ENCODE data around the gene MRPS9. TPM values are rescaled to one million over a fixed set of nuclear protein-coding genes. Genes with fewer than 3 reads are reported as not detected.

MRPS9 gene
- total and polyA plus RNA-seq, 2 donors (not counting 3 experiments of a cell fraction or from before 2014, with no cell fraction given), result 14.5 to 23.9 TPM

- DNase-seq (ENCODE audit: low read depth, low spot score), result no peak
- H3K4me2 ChIP-seq (ENCODE audit: insufficient read depth, low read length), result no peak overlapping the region
- dilution Hi-C loops (cut with MboI; ENCODE audit: extremely low pct_ligation_motif_present, low sequenced_read_pairs), result no loop called here
- H3K4me1 ChIP-seq (ENCODE audit: control insufficient read depth, extremely low read depth, insufficient read depth, low read length), result no peaks in the 10 kb centered on the region
- ChIA-PET CTCF (interaction anchor here (3.9 kb wide), 1 partner anchor 14 kb away, joined by 15 read pairs; no protein-coding TSS in a partner anchor), POLR2A (no interaction called here)
- intact Hi-C loops (cut with micrococcal nuclease), result no loop called here
- H3K9ac ChIP-seq (replicated peaks; ENCODE audit: extremely low read depth, insufficient read depth, low read length), result no peak overlapping the region
- H3K36me3 ChIP-seq (ENCODE audit: control insufficient read depth in 2 of 2, extremely low read depth in 1 of 2, insufficient read depth in 2 of 2, low read length in 2 of 2), result peaks cover 2 to 5% of the 10 kb centered on the region in 2 experiments
- H3K79me2 ChIP-seq (ENCODE audit: control insufficient read depth, insufficient read depth, low read length), result no peaks in the 10 kb centered on the region
- no peak for TF ChIP-seq POLR2A (IDR thresholded peaks at IDR 0.05; ENCODE audit: low read depth, low read length)
- TF ChIP-seq CTCF (IDR thresholded peaks at IDR 0.05; ENCODE audit: extremely low read depth in 1 of 2, insufficient read depth in 1 of 2, low read depth in 1 of 2, low read length in 2 of 2), result no peak
- no peak for TF ChIP-seq GATA2 (IDR thresholded peaks at IDR 0.05; ENCODE audit: insufficient read depth, insufficient read length, low read depth, low read length)
- TF ChIP-seq MYC (IDR thresholded peaks at IDR 0.05; ENCODE audit: low read depth, low read length), result no peak
- TF ChIP-seq POLR2AphosphoS5 (IDR thresholded peaks at IDR 0.05; ENCODE audit: insufficient read depth, low read depth, low read length), result no peak
- no peak for TF ChIP-seq JUN (IDR thresholded peaks at IDR 0.05; ENCODE audit: borderline replicate concordance, insufficient read depth, insufficient read length, low read depth)
- no peak for TF ChIP-seq MAX (IDR thresholded peaks at IDR 0.05; ENCODE audit: insufficient read depth, insufficient read length)
- no peak for TF ChIP-seq EZH2 (IDR thresholded peaks at IDR 0.05; ENCODE audit: borderline replicate concordance, low read depth, low read length, severe bottlenecking)
- TF ChIP-seq FOS (IDR thresholded peaks at IDR 0.05; ENCODE audit: borderline replicate concordance, insufficient read depth, low read length), result no peak
- no peak for FAIRE-seq
- no TSS peak for BruUV-seq (replicated peaks)
- no peak overlapping the region for H2AFZ ChIP-seq (ENCODE audit: low read depth, low read length)
- no peak overlapping the region for H3K4me3 ChIP-seq (replicated peaks in 1 of 3; ENCODE audit: insufficient read depth in 1 of 3, low read depth in 1 of 3, low read length in 3 of 3)
- H3K9me3 ChIP-seq (replicated peaks; ENCODE audit: control insufficient read depth, insufficient read depth, low read length), result no peaks in the 10 kb centered on the region
- H3K9me1 ChIP-seq (replicated peaks; ENCODE audit: control insufficient read depth, extremely low read depth, insufficient read depth, low read length), result no peaks in the 10 kb centered on the region
- no peak overlapping the region for H3K27ac ChIP-seq (ENCODE audit: insufficient read depth, low read depth, low read length)
- no peaks in the 10 kb centered on the region for H4K20me1 ChIP-seq (replicated peaks; ENCODE audit: control insufficient read depth, extremely low read depth, insufficient read depth, low read length)
- H3K27me3 ChIP-seq (ENCODE audit: control insufficient read depth in 2 of 2, insufficient read depth in 2 of 2, low read length in 2 of 2), result no peaks in the 10 kb centered on the region
These were observed 64.1 kb downstream of the MRPS9 start for GRCh38 chr2:105102001-105102400.

All from endothelial cell of umbilical vein (primary cell).